GM19395 (cell line): Measurements from ENCODE around the gene LRRC14B.
"Not testable (repeated sequence)": the region's sequence is repeated elsewhere in the genome, so short reads cannot be mapped to it uniquely, and the experiment has no call there.

ENCODE experiments used
- ATAC-seq: cut with Tn5 transposase; IDR thresholded peaks from one replicate; pipeline ENCODE4 v1.9.1; 2021; ENCODE audit warnings: mild to moderate bottlenecking, moderate library complexity; ENCODE audit not compliant: unreplicated experiment

Gene LRRC14B

DNA sequence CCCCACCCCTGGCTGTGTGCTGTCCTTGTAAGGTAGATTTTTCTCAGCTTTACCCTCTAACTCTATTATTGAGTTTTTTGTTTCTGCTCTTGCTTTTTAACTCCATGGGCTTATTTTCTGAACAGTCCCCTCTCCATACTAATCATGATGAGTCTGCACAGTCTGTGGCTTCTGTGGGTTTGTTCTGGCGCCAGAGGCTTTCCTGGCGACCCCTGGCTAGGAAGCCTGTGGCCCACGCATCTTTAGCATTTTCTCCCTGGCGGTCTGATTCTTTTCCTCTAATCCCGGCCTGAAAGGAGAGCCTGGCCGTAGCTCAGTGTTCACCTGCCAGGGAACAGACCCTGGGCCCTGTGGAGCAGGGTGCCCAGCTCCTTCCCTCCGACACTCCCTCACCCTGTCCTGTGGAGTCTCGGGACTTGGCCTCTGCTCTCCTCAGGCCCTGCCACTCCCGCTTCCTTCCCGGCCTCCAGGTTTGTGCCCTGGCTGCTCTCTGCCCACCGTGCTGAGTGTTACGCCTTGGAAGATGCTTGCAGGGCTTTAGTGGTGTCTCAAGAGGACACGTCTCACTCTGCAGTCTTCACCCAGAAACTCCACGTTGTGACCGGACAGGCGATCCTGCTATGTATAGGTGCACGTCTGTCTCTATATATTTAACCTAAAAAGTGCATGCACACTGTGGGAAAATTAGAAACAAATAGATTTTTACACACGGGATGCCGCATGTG, 31.7 kb upstream of the LRRC14B start:
- no peak for ATAC-seq

GRCh38 chr5:160173-160510, 31.2 kb upstream of the LRRC14B start:
- no peak for ATAC-seq

DNA sequence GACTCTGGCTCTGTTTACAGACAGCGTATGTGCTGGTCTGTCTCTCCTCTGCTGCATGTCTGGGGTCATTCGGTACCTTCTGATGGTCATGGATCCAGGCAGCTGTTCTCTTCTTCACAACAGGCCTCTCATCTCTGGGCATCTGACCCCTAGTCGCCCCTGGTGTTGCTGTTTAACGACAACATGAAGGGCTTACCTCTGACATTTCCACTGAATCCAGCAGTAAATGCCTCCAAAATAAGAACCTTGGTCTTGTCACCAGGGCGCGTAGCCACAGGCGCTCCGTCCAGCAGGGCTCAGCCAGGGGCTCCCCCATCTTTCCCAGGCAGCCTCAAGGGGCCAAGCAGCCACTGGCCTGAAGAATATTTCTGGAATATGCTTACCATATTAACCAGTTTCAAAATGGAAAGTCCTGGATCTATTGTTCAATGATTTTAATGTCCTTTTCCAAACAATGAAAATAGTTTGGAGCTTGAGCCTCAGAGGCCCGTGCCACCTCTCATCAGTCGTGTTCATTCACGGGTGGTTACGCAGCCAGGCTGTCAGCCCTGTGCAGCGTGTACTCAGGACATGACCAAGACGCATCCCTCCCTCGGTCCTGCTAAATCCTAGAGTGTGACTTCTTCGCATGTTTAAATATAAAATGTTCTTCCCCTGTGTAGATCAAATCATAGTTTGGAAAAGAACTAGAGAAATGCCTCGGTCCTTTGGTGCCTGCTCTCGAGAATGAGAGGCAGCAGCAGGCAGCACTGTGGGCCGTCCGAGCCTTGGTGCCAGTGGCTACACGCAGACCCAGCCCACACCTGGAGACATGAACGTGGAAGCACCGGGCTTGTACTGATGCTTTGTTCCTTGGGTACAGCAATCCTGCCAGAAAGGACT, 30.1 kb upstream of the LRRC14B start:
- no peak for ATAC-seq

- ATAC-seq: no peak
Measured at GRCh38 chr5:161803-162110, 29.5 kb upstream of the LRRC14B start.

DNA sequence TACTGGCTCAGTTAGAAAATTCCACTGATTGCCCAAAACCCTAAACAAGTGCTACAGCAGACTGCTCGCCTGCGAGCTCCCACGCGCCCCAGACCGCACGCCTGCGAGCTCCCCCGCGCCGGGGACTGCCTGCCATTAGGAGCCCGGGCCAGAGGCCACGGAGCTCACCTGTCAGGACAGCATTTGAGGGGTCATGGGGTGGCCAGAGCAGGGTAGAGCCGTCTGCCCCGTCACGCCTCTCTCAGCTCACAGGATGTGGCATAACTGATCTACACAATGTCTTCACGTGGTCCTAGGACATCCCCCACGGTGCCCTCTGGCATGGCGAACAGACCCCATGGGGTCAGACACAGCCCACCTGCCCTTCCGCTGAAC, 29.1 kb upstream of the LRRC14B start:
- ATAC-seq: no peak

DNA sequence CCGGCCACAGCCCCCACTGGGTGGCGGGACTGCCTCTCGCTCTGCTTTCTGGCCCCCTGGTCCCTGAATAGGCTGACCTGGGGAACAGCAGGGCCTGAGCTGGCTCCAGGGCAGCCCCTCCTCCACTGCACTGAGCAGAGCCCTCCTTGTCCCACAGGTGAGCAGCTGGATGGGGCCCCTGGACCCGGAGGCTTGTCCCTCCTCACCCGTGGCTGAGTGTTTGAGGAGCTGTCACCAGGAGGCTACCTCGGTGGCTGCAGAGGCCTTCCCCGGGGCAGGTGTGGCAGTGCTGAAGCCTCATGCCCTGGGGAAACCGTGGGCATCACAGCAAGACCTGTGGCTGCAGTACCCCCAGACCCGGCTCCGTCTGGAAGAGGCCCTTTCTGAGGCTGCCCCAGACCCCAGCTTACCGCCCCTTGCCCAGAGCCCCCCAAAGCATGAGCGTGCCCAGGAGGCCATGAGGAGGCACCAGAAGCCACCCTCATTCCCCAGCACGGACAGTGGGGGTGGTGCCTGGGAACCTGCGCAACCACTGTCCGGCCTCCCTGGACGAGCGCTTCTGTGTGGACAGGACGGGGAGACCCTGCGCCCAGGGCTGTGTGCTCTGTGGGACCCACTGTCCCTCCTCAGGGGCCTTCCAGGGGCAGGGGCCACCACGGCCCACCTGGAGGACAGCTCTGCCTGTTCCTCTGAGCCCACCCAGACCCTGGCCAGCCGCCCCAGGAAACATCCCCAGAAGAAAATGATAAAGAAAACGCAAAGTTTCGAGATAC, 28.5 kb upstream of the LRRC14B start:
- ATAC-seq: no peak

DNA sequence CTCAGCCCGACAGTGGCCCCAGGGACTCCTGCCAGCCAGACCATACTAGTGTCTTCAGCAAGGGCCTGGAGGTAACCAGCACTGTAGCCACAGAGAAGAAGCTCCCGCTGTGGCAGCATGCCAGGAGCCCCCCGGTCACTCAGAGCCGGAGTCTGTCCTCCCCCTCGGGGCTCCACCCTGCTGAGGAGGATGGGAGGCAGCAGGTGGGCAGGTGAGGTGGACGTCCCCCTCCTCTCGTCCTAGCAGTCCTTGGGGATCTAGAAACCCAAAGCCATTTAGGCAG, 28.0 kb upstream of the LRRC14B start:
- no peak for ATAC-seq

GRCh38 chr5:163841-164240, 27.5 kb upstream of the LRRC14B start:
- no peak for ATAC-seq

DNA sequence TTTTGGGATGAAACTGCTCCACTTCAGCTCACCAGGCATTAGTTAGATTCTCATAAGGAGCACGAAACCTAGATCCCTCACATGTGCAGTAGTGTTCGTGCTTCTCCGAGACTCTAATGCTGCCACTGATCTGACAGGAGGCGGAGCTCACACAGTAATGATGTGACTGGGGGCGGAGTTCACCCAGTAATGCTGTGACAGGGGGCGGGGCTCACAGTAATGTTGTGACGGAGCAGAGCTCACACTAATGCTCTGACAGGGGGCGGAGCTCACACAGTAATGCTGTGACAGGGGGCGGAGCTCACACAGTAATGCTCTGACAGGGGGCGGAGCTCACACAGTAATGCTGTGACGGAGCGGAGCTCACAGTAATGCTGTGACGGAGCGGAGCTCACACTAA, 27.1 kb upstream of the LRRC14B start:
- ATAC-seq: no peak

DNA sequence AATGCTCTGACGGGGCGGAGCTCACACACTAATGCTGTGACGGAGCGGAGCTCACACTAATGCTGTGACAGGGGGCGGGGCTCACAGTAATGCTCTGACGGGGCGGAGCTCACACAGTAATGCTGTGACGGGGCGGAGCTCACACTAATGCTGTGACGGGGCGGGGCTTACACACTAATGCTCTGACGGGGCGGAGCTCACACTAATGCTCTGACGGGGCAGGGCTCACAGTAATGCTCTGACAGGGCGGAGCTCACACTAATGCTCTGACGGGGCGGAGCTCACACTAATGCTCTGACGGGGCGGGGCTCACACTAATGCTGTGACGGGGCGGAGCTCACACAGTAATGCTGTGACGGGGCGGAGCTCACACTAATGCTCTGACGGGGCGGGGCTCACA, 26.5 kb upstream of the LRRC14B start:
- ATAC-seq: not testable (repeated sequence)

- no peak for ATAC-seq
Measured at GRCh38 chr5:166441-167372, 24.6 kb upstream of the LRRC14B start.

- no peak for ATAC-seq
Measured at GRCh38 chr5:167511-167910, 23.8 kb upstream of the LRRC14B start.

DNA sequence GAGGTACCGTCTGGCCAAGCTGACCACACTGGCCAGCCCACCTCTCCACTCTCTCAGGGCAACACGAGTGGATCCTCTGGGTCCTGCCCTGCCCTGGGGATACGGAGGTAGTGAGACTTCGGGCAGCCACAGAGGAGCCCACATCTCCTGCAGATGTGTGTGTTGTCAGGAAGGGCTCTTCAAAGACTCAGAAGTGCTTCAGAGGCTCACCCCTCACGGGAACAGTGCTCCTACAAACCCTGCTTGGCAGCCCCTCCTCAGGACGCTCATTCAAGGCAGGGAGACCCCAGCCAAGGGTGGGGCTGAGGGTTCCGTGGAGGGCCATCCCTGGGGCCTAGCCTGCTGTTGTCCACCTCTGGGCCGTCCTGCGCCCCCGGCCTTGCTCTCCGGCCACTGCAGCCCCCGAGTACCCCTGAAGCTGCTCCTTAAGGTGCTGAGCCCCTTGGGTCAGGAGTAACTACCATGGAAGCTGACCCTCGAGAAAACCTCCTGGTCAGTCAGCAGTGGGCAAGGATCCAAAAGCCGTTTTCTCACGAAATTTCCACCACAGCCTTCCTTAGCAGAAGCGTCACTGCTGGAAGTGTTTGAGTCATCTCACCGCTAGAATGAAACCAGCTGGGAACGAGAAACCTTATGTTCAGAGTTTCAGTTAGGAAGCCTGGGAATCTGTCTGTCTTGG, 23.2 kb upstream of the LRRC14B start:
- no peak for ATAC-seq

- ATAC-seq: no peak
Measured at GRCh38 chr5:169071-169727, 22.1 kb upstream of the LRRC14B start.

GRCh38 chr5:169728-170094, 21.6 kb upstream of the LRRC14B start:
- no peak for ATAC-seq

- no peak for ATAC-seq
Measured at GRCh38 chr5:170971-171800, 20.1 kb upstream of the LRRC14B start.

DNA sequence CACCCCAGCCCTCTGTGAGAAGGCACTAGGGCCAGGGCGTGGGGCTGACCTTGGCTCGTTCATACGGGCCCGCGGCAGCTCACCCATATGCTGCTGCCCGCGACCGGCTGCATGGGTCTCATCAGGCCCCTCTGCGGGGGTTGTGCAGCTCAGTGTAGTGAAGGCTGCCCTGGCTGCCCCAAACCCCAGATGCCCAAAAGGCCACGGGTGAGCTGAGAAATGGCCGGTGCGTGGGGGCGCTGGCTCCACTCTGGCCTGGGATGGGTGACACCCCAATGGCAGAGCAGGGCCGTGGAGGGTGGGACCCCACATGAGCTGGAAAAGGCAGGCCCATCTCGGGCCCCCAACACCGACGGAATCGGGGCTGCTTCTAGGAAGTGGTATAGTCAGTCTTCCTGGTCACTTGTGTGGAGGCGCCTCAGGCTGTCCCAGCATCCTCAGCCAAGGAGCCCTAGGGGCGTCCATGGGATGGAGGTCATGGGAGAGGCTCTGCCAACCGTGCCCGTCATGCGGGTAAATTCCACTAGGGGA, 19.4 kb upstream of the LRRC14B start:
- no peak for ATAC-seq

GRCh38 chr5:172421-172820, 18.9 kb upstream of the LRRC14B start:
- no peak for ATAC-seq

DNA sequence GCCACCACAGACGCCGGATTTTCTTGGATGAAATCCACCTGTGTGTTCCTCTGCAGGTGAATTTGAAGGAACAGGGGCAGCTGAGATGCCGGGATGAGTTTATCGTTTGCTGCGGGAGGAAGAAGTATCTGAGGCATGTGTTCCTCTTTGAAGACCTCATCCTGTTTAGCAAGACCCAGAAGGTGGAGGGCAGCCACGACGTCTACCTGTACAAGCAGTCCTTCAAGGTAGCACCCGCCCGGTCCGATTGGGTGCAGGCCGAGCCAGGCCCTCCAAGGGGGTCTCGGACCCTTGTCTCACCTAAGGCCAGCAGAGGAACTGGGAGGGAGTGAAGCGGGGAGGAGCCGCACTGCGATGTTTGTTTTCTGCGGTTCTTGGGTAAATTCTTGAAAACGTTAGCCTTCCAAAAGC, 18.4 kb upstream of the LRRC14B start:
- no peak for ATAC-seq
